ENCODE results near the gene C9orf50. TPM values are rescaled to one million over a fixed set of nuclear protein-coding genes. Genes with fewer than 3 reads are reported as not detected.

Gene C9orf50
- total RNA-seq, 3 donors from 2014 or later: 0.48 TPM; not detected in 2

DNA sequence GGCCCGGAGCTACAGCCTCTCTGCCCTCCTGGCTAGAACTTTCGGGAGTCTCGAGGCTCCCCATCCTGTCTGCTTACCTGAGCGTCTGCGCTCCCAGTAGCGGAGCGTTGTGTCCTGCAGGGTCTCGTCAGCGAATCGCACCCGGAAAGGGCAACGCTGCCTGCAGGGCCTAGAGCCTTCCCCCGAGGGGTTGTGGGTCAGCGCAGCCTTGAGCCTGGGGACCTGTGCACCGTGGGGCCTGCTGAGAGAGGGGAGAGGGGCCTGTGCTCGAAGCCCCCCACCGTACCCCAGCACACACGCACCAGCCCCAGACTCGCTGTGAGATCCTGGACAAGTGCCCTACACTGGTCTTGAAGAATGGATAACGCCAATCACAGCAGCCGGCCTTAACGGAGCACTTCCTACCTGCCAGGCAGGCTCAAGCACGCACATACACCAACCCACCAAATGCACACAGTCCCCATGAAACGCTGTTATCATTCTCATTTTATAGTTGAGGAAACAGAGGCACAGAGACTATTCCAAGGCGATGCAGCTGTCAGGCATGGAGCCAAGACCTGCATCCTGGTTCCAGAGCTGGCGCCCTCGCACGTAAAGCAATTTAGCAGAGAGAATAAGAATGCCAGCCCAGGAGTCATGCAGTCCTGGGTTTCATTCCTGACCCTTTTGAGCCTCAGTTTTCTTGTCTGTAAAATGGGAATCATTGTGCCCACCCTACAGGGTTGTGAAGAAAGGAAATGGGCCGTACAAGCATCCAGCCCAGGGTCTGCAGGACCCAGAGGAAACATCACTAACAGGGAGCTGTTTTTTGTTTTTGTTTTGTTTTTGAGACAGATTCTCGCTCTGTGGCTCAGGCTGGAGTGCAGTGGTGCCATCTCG, 5.3 kb downstream of the C9orf50 start:
- Histone ChIP-seq H3K27ac (no peak overlapping the region), H3K9me3 (no peaks in the 10 kb centered on the region), H3K4me3 (no peak overlapping the region), H3K27me3 (no peaks in the 10 kb centered on the region), H3K36me3 (no peaks in the 10 kb centered on the region), H3K4me1 (peaks cover 4 to 6% of the 10 kb centered on the region in 2 donors)
- intact Hi-C loops (cut with DNase I; ENCODE audit: low total_unique reads): no loop called here
- TF ChIP-seq POLR2A (IDR thresholded peaks at IDR 0.05) (no peak), POLR2AphosphoS5 (IDR thresholded peaks at IDR 0.05) (no peak)
- TF ChIP-seq, protein P1, sequence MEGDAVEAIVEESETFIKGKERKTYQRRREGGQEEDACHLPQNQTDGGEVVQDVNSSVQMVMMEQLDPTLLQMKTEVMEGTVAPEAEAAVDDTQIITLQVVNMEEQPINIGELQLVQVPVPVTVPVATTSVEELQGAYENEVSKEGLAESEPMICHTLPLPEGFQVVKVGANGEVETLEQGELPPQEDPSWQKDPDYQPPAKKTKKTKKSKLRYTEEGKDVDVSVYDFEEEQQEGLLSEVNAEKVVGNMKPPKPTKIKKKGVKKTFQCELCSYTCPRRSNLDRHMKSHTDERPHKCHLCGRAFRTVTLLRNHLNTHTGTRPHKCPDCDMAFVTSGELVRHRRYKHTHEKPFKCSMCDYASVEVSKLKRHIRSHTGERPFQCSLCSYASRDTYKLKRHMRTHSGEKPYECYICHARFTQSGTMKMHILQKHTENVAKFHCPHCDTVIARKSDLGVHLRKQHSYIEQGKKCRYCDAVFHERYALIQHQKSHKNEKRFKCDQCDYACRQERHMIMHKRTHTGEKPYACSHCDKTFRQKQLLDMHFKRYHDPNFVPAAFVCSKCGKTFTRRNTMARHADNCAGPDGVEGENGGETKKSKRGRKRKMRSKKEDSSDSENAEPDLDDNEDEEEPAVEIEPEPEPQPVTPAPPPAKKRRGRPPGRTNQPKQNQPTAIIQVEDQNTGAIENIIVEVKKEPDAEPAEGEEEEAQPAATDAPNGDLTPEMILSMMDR (IDR thresholded peaks at IDR 0.05): no peak
- DNase-seq (ENCODE audit: low spot score in 2 of 2): no peak

DNA sequence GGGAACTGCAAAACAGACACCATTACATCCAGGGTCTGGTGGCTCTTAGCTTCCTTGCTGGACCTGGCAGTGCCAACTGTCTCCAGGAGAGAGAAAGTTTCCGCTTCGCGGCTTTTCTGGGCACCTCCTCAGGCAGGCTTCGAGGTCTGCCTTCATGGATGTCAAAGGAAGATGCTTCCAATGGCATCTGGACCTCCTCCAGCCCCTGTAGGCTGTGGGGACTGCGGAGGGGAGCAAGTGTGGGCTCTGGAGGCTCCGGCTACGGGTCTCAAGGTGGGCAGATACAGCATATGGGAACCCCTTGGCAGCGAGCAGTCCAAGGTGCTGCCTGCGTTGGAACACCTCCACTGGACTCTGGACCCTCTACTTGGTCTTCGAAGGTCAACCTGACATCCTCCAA, 6.0 kb downstream of the C9orf50 start:
- Histone ChIP-seq H3K36me3 (no peaks in the 10 kb centered on the region), H3K27ac (no peak overlapping the region), H3K4me1 (peaks cover 6 to 7% of the 10 kb centered on the region in 2 donors), H3K4me3 (no peak overlapping the region), H3K9me3 (no peaks in the 10 kb centered on the region), H3K27me3 (no peaks in the 10 kb centered on the region)
- intact Hi-C loops (cut with DNase I; ENCODE audit: low total_unique reads): no loop called here
- TF ChIP-seq, protein P1 (IDR thresholded peaks at IDR 0.05): no peak
- TF ChIP-seq POLR2AphosphoS5 (IDR thresholded peaks at IDR 0.05): no peak
- no peak for TF ChIP-seq POLR2A (IDR thresholded peaks at IDR 0.05)
- no peak for DNase-seq (ENCODE audit: low spot score in 2 of 2)

DNA sequence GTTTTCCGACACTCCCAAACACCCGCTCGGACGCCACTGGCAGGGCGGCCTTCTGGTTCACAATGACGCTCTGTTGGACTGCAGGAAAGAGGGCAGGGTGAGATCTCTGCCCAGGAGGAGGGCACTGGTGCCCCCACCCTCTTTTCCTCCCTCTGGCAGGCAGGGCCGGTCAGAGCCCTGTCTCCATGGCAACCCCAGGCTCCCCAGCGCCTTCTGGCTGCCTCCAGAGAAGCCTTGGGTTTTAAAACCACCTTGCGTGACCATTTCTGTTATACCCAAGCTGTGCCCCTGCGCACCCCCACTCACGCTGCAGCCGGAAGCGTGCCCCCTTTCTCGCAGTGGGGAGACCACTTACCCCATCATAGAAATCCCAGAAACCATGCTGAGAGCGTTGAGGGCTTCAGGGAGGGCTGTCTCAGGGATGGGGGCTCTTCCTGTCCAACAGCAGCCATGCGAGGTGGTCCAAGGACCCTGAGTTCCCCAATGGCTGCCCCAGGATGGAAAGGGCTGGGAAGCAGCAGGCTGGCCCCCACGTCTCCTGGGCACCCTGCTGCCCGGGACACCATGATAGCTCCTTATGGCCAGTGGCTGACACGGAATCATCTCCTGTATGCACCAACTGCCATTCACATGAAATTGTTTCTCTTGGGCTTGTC, 7.3 kb downstream of the C9orf50 start:
- intact Hi-C loops (cut with DNase I; ENCODE audit: low total_unique reads): no loop called here

DNA sequence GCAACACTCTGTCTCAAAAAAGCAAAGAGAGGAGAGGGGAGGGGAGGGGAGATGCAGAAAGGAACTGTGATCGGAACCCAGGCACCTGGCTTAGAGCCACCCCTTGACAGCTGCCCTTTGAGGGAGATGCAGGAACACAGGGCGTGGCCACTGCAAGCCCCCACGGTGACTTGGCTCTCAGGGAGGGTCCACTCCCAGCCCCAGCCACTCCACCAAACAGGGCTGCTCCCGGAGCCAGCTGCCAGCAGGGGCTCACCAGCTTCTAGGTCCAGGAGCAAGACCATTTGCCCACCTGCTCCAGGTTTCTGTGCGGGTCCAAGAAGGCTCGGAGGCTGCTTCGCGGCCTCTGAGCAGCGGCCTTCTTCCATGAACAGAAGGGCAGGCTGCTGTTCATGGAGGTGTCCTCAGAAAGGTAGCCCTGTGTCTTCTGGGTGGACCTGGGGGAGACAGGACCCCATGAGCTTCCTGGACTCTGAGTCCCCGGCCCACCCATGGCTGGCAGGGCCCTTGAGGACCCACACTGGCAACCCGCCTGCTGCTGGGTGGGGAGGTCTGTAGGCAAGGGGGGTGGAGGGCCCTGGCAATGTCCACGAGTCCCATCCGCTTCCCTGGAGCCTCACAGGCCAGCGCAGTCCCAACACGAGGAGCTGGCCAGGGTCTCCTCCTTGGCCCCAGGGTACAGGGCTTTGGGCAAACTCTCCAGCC, 7.9 kb downstream of the C9orf50 start:
- intact Hi-C loops (cut with DNase I; ENCODE audit: low total_unique reads): no loop called here
- no peak overlapping the region for H3K4me3 ChIP-seq
- H3K36me3 ChIP-seq: no peaks in the 10 kb centered on the region
- TF ChIP-seq POLR2AphosphoS5 (IDR thresholded peaks at IDR 0.05) (no peak), POLR2A (IDR thresholded peaks at IDR 0.05) (no peak)
- DNase-seq (ENCODE audit: low spot score in 2 of 2): no peak
- no peaks in the 10 kb centered on the region for H3K27me3 ChIP-seq
- H3K27ac ChIP-seq: peak overlapping the region; percentile 40 to 48
- no peaks in the 10 kb centered on the region for H3K9me3 ChIP-seq
- peaks cover 9 to 12% of the 10 kb centered on the region in 2 donors for H3K4me1 ChIP-seq

More for the DNA sequence above, 7.3 kb downstream of the C9orf50 start:
- TF ChIP-seq POLR2AphosphoS5 (IDR thresholded peaks at IDR 0.05) (no peak), POLR2A (IDR thresholded peaks at IDR 0.05) (no peak)
- TF ChIP-seq, protein P1 (IDR thresholded peaks at IDR 0.05): no peak
- no peaks in the 10 kb centered on the region for H3K27me3 ChIP-seq
- no peaks in the 10 kb centered on the region for H3K36me3 ChIP-seq
- no peak for DNase-seq (ENCODE audit: low spot score in 2 of 2)
- H3K27ac ChIP-seq: peak overlapping the region; percentile 40 to 48
- no peaks in the 10 kb centered on the region for H3K9me3 ChIP-seq
- H3K4me1 ChIP-seq: peaks cover 7 to 12% of the 10 kb centered on the region in 2 donors
- H3K4me3 ChIP-seq: no peak overlapping the region

DNA sequence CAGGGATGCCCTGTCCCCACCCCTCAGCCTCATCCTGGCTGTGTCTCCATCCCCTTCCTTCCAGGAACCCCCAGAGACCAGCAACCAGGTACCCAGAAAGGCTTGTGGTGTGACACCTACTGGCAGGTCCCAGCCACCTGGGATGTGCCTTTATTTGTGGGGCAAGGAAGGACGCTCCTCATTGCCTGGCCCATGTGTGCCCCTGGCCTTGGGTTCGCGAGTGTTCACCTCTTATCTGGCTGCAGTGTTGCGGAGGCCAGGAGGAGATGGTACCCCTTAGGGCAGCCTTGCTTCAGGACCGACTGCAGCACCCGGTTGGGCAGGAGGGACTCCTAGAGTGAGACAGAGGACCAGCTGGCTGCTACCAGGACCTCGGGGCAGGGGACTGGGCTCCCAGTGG, 8.8 kb downstream of the C9orf50 start:
- Histone ChIP-seq H3K4me3 (no peak overlapping the region), H3K9me3 (no peaks in the 10 kb centered on the region), H3K36me3 (no peaks in the 10 kb centered on the region), H3K27ac (peak overlapping the region in 1 of 2 donors; percentile 14), H3K4me1 (peaks cover 12 to 17% of the 10 kb centered on the region in 2 donors), H3K27me3 (no peaks in the 10 kb centered on the region)
- intact Hi-C loops (cut with DNase I; ENCODE audit: low total_unique reads): no loop called here
- TF ChIP-seq POLR2AphosphoS5 (IDR thresholded peaks at IDR 0.05): no peak
- TF ChIP-seq, protein P1 (IDR thresholded peaks at IDR 0.05): peak in 1 of 3 donors; percentile 7
- DNase-seq (ENCODE audit: low spot score in 2 of 2): no peak

Measured in breast epithelium (tissue), 4 donors.